ENCODE results near the gene FGF11. TPM values are rescaled to one million over a fixed set of nuclear protein-coding genes. Genes with fewer than 3 reads are reported as not detected.

The FGF11 gene
- 1.1 TPM for total RNA-seq
- long read RNA-seq: 0 reads

- DNase-seq (no peak), ATAC-seq (no peak)
- intact Hi-C loops (cut with DNase I): no loop called here
- TF ChIP-seq CTCF (IDR thresholded peaks at IDR 0.05): no peak
- H3K27me3 ChIP-seq: peaks cover 22% of the 10 kb centered on the region
- no peaks in the 10 kb centered on the region for H3K36me3 ChIP-seq
- H3K4me1 ChIP-seq: peaks cover 46% of the 10 kb centered on the region
- H3K9me3 ChIP-seq: no peaks in the 10 kb centered on the region
- H3K4me3 ChIP-seq: peak within 1 kb of the TSS; percentile 71
- no peak within 1 kb of the TSS for H3K27ac ChIP-seq
Observed at GRCh38 chr17:7439462-7440112, at the start of gene FGF11. Gene FGF11 (plus strand): TSS chr17:7439512. CDS start chr17:7439621, 109 bp downstream.

- Histone ChIP-seq H3K36me3 (peaks cover 17% of the 10 kb centered on the region), H3K27ac (no peak overlapping the region), H3K4me3 (no peak overlapping the region), H3K9me3 (no peaks in the 10 kb centered on the region), H3K4me1 (peaks cover 7% of the 10 kb centered on the region), H3K27me3 (no peaks in the 10 kb centered on the region)
- ATAC-seq (no peak), DNase-seq (no peak)
- no peak for TF ChIP-seq CTCF (IDR thresholded peaks at IDR 0.05)
- intact Hi-C loops (cut with DNase I): no loop called here
Observed at GRCh38 chr17:7389924-7390910, 49.1 kb upstream of the FGF11 start.

GRCh38 chr17:7391307-7391706 is 48.0 kb upstream of the FGF11 start:
- H3K27ac ChIP-seq: no peak overlapping the region
- DNase-seq (no peak), ATAC-seq (no peak)
- H3K9me3 ChIP-seq: no peaks in the 10 kb centered on the region
- no peak overlapping the region for H3K4me3 ChIP-seq
- intact Hi-C loops (cut with DNase I): no loop called here
- no peaks in the 10 kb centered on the region for H3K27me3 ChIP-seq
- peaks cover 7% of the 10 kb centered on the region for H3K4me1 ChIP-seq
- no peak for TF ChIP-seq CTCF (IDR thresholded peaks at IDR 0.05)
- peaks cover 17% of the 10 kb centered on the region for H3K36me3 ChIP-seq

- DNase-seq: no peak
- peak overlapping the region; percentile 92 for H3K27ac ChIP-seq
- H3K9me3 ChIP-seq: no peaks in the 10 kb centered on the region
Observed at GRCh38 chr17:7392696-7393612, 46.4 kb upstream of the FGF11 start.

More at GRCh38 chr17:7392696-7393612, 46.4 kb upstream of the FGF11 start:
- no peaks in the 10 kb centered on the region for H3K27me3 ChIP-seq
- H3K36me3 ChIP-seq: peaks cover 17% of the 10 kb centered on the region
- peaks cover 7% of the 10 kb centered on the region for H3K4me1 ChIP-seq
- peak overlapping the region; percentile 76 for H3K4me3 ChIP-seq
- ATAC-seq: no peak
- intact Hi-C loops (cut with DNase I): no loop called here
- no peak for TF ChIP-seq CTCF (IDR thresholded peaks at IDR 0.05)

Data from upper lobe of right lung (tissue), 1 donor.